Gastroesophageal sphincter (tissue), 3 donors: ENCODE data around the gene PAXIP1.

Source experiments
- CTCF ChIP-seq, 4 experiments: fragments of 200-600 bp in 2 of 4; fragments of 450-650 bp in 2 of 4; sonication (generic) in 1 of 4; IDR thresholded peaks; one replicate each; pipeline ENCODE4 v1.5.1; 2017 to 2019; ENCODE audit warnings: antibody characterized with exemption in 4 of 4, mild to moderate bottlenecking in 2 of 4, moderate library complexity in 2 of 4
- POLR2A ChIP-seq, 2 donors: fragments of 450-650 bp; IDR thresholded peaks; one replicate each; pipeline ENCODE4 v1.6.1; 2017; ENCODE audit warnings: antibody characterized with exemption in 2 of 2, mild to moderate bottlenecking in 2 of 2, moderate library complexity in 1 of 2
- POLR2AphosphoS5 ChIP-seq: sonication (generic); formaldehyde crosslinking; IDR thresholded peaks from one replicate; pipeline ENCODE4 v1.6.1; 2017; ENCODE audit warnings: antibody characterized with exemption

- TF ChIP-seq CTCF (IDR thresholded peaks at IDR 0.05): no peak
- no peak for TF ChIP-seq POLR2A (IDR thresholded peaks at IDR 0.05)
- no peak for TF ChIP-seq POLR2AphosphoS5
Measured at GRCh38 chr7:154903083-154903731, 99.7 kb downstream of the PAXIP1 start.
